Esophagus muscularis mucosa (tissue), 4 donors: Measurements from ENCODE around the gene SARS1.

Experiments
- CTCF ChIP-seq, 3 experiments: fragments of 200-600 bp in 2 of 3; fragments of 450-650 bp in 1 of 3; sonication (generic) in 2 of 3; IDR thresholded peaks; one replicate each; pipeline ENCODE4 v1.5.1; 2017 to 2019; ENCODE audit warnings: antibody characterized with exemption in 3 of 3, mild to moderate bottlenecking in 2 of 3, moderate library complexity in 1 of 3
- EP300 ChIP-seq: sonication (generic); formaldehyde crosslinking; IDR thresholded peaks from one replicate; pipeline ENCODE4 v1.6.1; 2017; ENCODE audit warnings: antibody characterized with exemption
- POLR2A ChIP-seq: fragments of 450-650 bp; IDR thresholded peaks from one replicate; pipeline ENCODE4 v1.6.1; 2017; ENCODE audit warnings: antibody characterized with exemption, moderate library complexity, mild to moderate bottlenecking, low read depth

GRCh38 chr1:109243860-109244552 is 30.3 kb downstream of the SARS1 start:
- TF ChIP-seq CTCF (IDR thresholded peaks at IDR 0.05) (no peak), EP300 (no peak), POLR2A (no peak)
